ENCODE measurements around the gene EEIG1. TPM values are rescaled to one million over a fixed set of nuclear protein-coding genes. Genes with fewer than 3 reads are reported as not detected.

EEIG1 gene
- total RNA-seq, 1 donor from 2014 or later, result 26.4 TPM

- no peaks in the 10 kb centered on the region for H3K79me2 ChIP-seq (ENCODE audit: insufficient read depth, low read length)
- FAIRE-seq, result no peak
- H3K4me3 ChIP-seq (ENCODE audit: insufficient read depth, low read depth, low read length), result no peak overlapping the region
- H3K27ac ChIP-seq (ENCODE audit: low read depth, low read length), result no peak overlapping the region
- Mint-ChIP-seq H3K27me3 (ENCODE audit: low read depth, unreplicated experiment) (peaks cover 6% of the 10 kb centered on the region), H3K27ac (ENCODE audit: unreplicated experiment) (no peak overlapping the region), H3K9me3 (ENCODE audit: unreplicated experiment) (peaks cover 7% of the 10 kb centered on the region), H3K4me1 (ENCODE audit: low read depth, unreplicated experiment) (peaks cover 5% of the 10 kb centered on the region), H3K4me3 (ENCODE audit: unreplicated experiment) (no peak overlapping the region), H3K36me3 (ENCODE audit: low read depth, unreplicated experiment) (no peaks in the 10 kb centered on the region)
- no peak for DNase-seq (ENCODE audit: low read depth)
- no peak overlapping the region for H3K9ac ChIP-seq (ENCODE audit: low read length)
- H3K36me3 ChIP-seq (ENCODE audit: insufficient read depth, low read length), result no peaks in the 10 kb centered on the region
- H2AFZ ChIP-seq (ENCODE audit: low read depth, low read length), result no peak overlapping the region
- no peaks in the 10 kb centered on the region for H3K9me3 ChIP-seq (ENCODE audit: insufficient read depth, low read depth, low read length)
- H4K20me1 ChIP-seq (ENCODE audit: insufficient read depth, low read length), result no peaks in the 10 kb centered on the region
- TF ChIP-seq, protein P1, sequence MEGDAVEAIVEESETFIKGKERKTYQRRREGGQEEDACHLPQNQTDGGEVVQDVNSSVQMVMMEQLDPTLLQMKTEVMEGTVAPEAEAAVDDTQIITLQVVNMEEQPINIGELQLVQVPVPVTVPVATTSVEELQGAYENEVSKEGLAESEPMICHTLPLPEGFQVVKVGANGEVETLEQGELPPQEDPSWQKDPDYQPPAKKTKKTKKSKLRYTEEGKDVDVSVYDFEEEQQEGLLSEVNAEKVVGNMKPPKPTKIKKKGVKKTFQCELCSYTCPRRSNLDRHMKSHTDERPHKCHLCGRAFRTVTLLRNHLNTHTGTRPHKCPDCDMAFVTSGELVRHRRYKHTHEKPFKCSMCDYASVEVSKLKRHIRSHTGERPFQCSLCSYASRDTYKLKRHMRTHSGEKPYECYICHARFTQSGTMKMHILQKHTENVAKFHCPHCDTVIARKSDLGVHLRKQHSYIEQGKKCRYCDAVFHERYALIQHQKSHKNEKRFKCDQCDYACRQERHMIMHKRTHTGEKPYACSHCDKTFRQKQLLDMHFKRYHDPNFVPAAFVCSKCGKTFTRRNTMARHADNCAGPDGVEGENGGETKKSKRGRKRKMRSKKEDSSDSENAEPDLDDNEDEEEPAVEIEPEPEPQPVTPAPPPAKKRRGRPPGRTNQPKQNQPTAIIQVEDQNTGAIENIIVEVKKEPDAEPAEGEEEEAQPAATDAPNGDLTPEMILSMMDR (IDR thresholded peaks at IDR 0.05; ENCODE audit: insufficient read depth, low read depth, low read length), result no peak
- no peak for TF ChIP-seq EZH2 (IDR thresholded peaks at IDR 0.05; ENCODE audit: insufficient read depth, low read length)
- no peaks in the 10 kb centered on the region for H3K27me3 ChIP-seq (ENCODE audit: insufficient read depth, low read length)
- no peak overlapping the region for H3K4me2 ChIP-seq (ENCODE audit: low read length)
- peaks cover 8% of the 10 kb centered on the region for H3K4me1 ChIP-seq (ENCODE audit: insufficient read depth, low read length)
Observed at GRCh38 chr9:128011071-128011817, 30.5 kb upstream of the EEIG1 start.

DNA sequence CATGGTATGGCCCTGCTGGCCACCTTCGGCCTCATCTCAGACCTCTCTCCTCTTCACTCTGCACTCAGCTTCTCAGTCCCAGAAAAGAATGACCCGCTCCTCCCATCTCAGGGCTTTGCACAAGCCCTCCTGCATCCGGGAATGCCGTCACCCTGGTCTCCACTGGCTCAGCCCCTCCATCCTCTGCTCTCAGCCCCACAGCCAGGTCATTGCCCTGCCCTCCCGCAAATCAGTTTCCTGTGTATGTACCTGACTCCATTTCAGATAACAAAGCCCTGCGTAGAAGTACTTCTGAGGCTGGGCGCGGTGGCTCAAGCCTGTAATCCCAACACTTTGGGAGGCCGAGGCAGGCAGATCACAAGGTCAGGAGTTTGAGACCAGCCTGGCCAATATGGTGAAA, 28.9 kb upstream of the EEIG1 start:
- H3K36me3 ChIP-seq (ENCODE audit: insufficient read depth, low read length), result no peaks in the 10 kb centered on the region
- H4K20me1 ChIP-seq (ENCODE audit: insufficient read depth, low read length), result no peaks in the 10 kb centered on the region
- no peak overlapping the region for H3K27ac ChIP-seq (ENCODE audit: low read depth, low read length)
- peaks cover 9% of the 10 kb centered on the region for H3K4me1 ChIP-seq (ENCODE audit: insufficient read depth, low read length)
- no peaks in the 10 kb centered on the region for H3K79me2 ChIP-seq (ENCODE audit: insufficient read depth, low read length)
- Mint-ChIP-seq H3K27ac (ENCODE audit: unreplicated experiment) (no peak overlapping the region), H3K4me1 (ENCODE audit: low read depth, unreplicated experiment) (peaks cover 5% of the 10 kb centered on the region), H3K4me3 (ENCODE audit: unreplicated experiment) (no peak overlapping the region), H3K36me3 (ENCODE audit: low read depth, unreplicated experiment) (no peaks in the 10 kb centered on the region), H3K9me3 (ENCODE audit: unreplicated experiment) (peaks cover 7% of the 10 kb centered on the region), H3K27me3 (ENCODE audit: low read depth, unreplicated experiment) (peaks cover 3% of the 10 kb centered on the region)
- no peaks in the 10 kb centered on the region for H3K9me3 ChIP-seq (ENCODE audit: insufficient read depth, low read depth, low read length)
- H3K9ac ChIP-seq (ENCODE audit: low read length), result no peak overlapping the region
- no peak overlapping the region for H2AFZ ChIP-seq (ENCODE audit: low read depth, low read length)
- H3K4me3 ChIP-seq (ENCODE audit: insufficient read depth, low read depth, low read length), result no peak overlapping the region
- H3K4me2 ChIP-seq (ENCODE audit: low read length), result no peak overlapping the region
- TF ChIP-seq EZH2 (IDR thresholded peaks at IDR 0.05; ENCODE audit: insufficient read depth, low read length), result no peak
- TF ChIP-seq, protein P1 (IDR thresholded peaks at IDR 0.05; ENCODE audit: insufficient read depth, low read depth, low read length), result no peak
- no peak for FAIRE-seq
- DNase-seq (ENCODE audit: low read depth), result no peak
- H3K27me3 ChIP-seq (ENCODE audit: insufficient read depth, low read length), result no peaks in the 10 kb centered on the region

DNA sequence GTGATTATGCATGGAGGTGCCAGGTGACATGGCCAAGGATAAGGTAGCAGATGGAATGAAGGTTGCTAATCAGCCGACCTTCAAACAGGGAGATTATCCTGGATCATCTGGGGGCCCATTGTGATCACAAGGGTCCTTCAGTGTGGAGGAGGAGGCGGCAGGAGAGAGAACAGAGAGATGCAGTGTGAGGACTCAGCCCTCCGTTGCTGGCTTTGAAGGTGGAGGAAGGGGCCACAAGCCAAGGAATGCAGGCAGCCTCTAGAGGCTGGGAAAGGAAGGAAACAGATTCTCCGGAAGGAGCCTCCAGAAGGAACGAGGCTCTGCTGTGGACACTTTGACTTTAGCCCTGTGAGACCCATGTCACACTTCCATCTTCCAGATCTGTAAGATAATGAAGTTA, 27.4 kb upstream of the EEIG1 start:
- Histone ChIP-seq H3K9ac (ENCODE audit: low read length) (no peak overlapping the region), H2AFZ (ENCODE audit: low read depth, low read length) (no peak overlapping the region), H3K36me3 (ENCODE audit: insufficient read depth, low read length) (no peaks in the 10 kb centered on the region), H3K4me1 (ENCODE audit: insufficient read depth, low read length) (peaks cover 9% of the 10 kb centered on the region), H3K4me3 (ENCODE audit: insufficient read depth, low read depth, low read length) (no peak overlapping the region), H3K27ac (ENCODE audit: low read depth, low read length) (no peak overlapping the region), H3K27me3 (ENCODE audit: insufficient read depth, low read length) (no peaks in the 10 kb centered on the region), H3K9me3 (ENCODE audit: insufficient read depth, low read depth, low read length) (no peaks in the 10 kb centered on the region), H3K79me2 (ENCODE audit: insufficient read depth, low read length) (no peaks in the 10 kb centered on the region), H4K20me1 (ENCODE audit: insufficient read depth, low read length) (no peaks in the 10 kb centered on the region), H3K4me2 (ENCODE audit: low read length) (no peak overlapping the region)
- peaks cover 7% of the 10 kb centered on the region for H3K9me3 Mint-ChIP-seq (ENCODE audit: unreplicated experiment)
- H3K4me1 Mint-ChIP-seq (ENCODE audit: low read depth, unreplicated experiment), result peaks cover 5% of the 10 kb centered on the region
- no peaks in the 10 kb centered on the region for H3K36me3 Mint-ChIP-seq (ENCODE audit: low read depth, unreplicated experiment)
- no peak for TF ChIP-seq EZH2 (IDR thresholded peaks at IDR 0.05; ENCODE audit: insufficient read depth, low read length)
- TF ChIP-seq, protein P1 (IDR thresholded peaks at IDR 0.05; ENCODE audit: insufficient read depth, low read depth, low read length), result no peak
- no peak for DNase-seq (ENCODE audit: low read depth)
- no peak overlapping the region for H3K4me3 Mint-ChIP-seq (ENCODE audit: unreplicated experiment)
- peaks cover 5% of the 10 kb centered on the region for H3K27me3 Mint-ChIP-seq (ENCODE audit: low read depth, unreplicated experiment)
- no peak overlapping the region for H3K27ac Mint-ChIP-seq (ENCODE audit: unreplicated experiment)
- no peak for FAIRE-seq

Data from astrocyte (in vitro differentiated cells and primary cell).